Erythroblast (primary cell): Measurements from ENCODE around the gene TARDBP.

ENCODE experiments used
- GATA1 ChIP-seq: IDR thresholded peaks from 2 replicates; pipeline ENCODE4 v1.6.1; 2011; ENCODE audit warnings: low read depth, mild to moderate bottlenecking, control low read depth, low read length, moderate library complexity
- POLR2A ChIP-seq: IDR thresholded peaks from 2 replicates; pipeline ENCODE4 v1.6.1; 2011; ENCODE audit warnings: mild to moderate bottlenecking, low read length

DNA sequence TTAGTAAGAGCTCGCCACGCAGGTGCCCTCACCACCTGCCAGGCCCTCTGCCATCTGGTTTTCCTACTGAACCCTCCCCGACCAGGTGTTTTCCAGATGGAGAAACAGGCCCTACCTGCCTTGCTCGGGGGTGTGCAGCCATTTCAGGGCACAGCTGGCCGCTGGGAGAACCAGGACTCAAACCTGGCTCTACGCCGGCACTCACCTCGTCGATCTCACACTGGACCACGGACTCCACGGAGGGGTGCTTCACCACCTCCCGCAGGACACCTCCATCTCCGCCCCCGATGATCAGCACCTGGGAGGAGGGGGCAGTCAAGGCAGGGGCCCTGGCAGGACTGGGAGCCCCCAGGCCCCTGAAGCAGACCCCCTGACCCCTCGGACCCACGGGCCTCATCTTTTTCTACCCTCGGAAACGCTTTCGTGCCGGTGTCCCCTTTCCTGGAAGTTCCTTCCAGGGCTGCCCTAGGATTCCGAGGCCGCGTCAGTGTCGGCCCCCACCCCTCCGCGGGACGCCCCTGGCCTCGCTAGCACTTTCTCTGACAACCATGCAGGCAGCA lies 46.2 kb downstream of the TARDBP start:
- no peak for TF ChIP-seq POLR2A
- no peak for TF ChIP-seq GATA1
